HG02884 (cell line): ENCODE measurements around the gene PWWP2A.

ENCODE experiments used
- ATAC-seq: cut with Tn5 transposase; IDR thresholded peaks from one replicate; pipeline ENCODE4 v1.9.1; 2021; ENCODE audit warnings: mild to moderate bottlenecking, moderate library complexity; ENCODE audit not compliant: unreplicated experiment

The PWWP2A gene

DNA sequence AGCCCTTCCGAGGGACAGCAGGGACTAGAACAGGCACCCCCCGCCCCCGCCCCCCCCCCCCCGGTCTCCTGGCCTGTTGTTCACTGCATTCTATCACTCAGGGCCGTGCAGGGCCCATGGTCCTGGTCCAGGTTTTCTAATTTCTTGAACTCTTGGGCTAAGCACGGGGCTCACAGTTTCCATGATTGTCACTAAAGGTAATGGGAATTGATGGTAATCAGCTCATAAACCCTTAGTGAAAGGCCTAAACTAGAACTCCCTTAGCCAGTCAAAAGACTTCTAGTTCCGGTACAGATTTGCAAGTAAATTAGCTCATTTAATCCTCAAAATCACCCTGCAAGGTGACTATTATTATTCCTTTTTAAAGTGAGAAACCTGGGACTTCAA is 14.7 kb upstream of the PWWP2A start:
- no peak for ATAC-seq

DNA sequence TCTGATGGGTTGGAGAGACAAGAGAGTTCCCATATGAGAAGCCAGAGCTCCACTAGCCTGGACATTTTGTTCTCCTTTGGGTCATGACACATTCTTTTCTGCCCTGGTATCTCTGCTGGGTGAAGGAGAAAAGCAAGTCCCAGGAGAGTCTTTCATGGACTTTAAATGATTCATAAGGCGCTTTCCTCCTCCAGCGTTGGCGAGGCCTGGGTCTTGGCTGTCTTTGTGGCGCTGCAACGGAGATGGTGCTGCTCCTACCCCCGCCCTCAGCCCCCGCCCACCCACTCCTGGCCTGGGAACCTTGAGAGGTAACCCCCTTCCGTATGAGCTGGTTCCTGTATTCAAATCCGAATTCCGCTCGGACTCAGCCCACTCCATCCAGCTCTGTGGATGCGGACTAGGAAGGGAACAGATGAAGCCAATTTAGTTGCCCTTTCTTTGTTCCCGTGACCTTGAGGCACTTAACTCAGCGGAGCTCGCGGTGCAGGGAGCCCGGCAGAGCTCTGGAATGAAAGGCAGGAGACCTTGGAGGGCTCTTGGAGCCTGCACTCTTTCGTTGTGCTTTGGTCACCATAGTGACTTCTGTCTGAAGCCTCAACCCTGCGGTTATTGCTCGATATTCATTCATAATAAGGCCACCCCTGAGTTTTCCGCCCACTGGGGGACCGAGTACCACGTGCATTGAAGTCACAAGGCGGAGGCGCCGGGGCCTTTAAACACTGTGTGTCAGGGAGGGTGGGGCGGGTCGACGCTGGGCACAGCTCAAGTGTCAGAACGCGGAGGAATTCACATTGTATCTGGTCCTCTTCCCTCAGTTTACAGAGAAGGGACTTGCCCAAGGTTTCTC is 14.0 kb upstream of the PWWP2A start:
- no peak for ATAC-seq

DNA sequence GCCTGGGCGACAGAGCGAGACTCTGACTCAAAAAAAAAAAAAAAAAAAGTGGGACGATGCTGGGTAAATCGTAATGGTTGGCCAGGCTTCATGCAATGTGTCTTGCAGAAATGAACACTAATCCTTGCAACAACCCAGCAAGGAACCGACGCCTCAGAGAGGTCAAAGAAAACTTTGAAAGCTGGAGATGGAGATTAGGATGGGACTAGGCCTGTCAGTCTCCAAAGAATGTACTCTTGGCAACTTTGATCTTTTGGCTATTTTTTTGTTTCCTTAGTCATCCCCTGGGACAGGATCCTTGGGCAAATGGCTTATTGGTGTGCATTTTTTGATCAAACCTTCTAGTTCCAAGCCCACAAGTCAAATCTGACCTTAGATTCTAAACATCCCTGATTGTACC is 10.6 kb upstream of the PWWP2A start:
- no peak for ATAC-seq

DNA sequence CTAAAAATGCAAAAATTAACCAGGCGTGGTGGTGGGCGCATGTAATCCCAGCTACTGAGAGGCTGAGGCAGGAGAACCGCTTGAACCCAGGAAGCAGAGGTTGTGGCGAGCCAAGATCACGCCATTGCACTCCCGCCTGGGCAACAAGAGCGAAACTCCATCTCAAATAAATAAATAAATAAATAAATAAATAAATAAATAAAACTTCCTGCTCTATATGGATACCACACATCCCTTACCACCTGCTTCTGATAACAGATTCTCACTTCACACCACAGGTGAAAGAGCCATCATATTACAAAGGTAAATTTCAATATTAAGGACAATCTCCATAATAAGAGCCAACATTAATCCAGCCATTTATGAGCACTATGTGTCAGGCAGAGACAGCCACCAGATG is 9.4 kb upstream of the PWWP2A start:
- no peak for ATAC-seq

DNA sequence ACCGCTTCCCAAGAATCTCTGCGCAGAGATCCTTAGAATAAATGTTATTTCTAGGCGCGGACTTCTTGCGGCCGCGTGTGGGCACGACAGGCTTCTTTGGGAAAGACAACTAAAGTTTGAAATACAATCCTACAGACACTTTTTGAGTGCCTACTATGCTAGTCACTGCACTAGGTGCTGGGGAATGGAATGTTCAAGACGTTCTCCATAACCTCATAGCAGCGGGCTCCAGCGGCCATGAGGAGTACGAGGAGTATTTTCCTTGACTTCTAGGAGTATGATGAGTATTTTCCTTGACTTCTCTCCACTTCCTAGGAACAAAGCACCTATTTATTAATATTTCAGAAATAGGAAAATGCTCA is 636 bp upstream of the PWWP2A start:
- peak; percentile 2 for ATAC-seq

DNA sequence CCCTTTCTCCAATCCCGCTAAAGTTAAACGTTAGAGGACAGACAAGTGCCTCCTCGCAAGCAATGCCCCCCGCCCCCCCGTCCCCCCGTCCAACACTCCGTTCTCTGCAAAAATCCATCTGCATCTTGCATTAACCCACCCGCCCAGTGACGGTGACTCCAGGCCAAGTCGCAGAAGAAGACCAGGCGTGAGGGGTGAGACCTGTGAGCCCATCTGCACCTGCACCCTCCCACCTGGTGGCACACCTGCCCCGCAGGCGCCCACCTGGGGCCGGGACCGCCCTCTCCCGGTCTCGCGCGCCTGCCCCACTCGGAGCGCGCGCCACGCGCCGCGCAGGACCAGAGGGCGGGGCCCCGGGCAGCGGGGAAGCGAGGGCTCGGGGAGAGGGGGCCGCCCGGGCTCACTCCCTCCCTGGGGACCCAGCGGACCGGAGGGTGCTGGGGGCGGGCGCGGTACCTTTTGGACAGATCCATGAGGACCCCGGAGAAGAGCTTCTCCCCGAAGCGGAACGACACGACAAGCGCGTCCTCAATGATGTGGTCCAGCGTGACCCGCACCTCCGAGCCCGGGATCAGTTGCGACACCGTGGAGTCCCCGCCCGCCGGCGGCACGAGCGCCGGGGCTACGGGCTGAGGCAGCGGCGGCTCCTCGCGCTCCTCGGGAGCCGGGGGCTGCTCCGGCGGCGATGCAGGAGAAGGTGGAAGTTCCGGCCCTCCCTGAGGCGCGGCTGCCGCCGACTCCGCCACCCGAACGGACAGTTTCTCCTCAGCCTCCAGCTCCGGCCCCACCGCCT is 705 bp downstream of the PWWP2A start:
- peak; percentile 16 for ATAC-seq

DNA sequence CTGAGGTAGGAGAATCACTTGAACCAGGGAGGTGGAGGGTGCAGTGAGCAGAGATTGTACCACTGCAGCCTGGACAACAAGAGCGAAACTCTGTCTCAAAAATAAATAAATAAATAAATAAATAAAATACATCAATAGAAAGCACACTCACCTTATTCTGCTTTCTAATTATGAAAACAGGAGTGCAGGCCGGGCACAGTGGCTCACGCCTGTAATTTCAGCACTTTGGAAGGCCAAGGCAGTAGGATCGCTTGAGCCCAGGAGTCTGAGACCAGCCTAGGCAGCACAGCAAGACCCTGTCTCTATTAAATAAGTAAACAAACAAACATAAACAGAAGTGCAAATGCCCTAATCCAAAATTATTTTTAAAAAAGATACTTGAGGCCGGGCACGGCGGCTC is 2.3 kb downstream of the PWWP2A start:
- no peak for ATAC-seq

DNA sequence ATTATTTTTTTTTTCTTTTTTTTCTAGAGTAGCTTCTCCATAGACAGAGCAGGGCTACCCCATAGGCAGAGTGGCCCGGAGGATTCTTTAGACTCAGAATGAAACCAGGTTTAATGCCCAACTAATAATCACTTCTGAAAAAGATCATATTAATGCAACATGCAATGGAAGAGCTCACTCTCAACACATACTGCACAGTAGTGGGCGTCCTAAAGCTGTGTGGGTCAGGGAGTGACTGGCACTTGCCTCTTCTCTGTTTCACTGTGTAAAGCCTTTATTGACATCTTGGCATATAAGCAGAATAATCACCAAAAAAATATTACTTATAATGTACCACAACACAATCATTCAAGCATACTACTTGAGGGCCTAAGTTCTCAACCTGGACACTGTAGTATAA is 11.1 kb downstream of the PWWP2A start:
- no peak for ATAC-seq

DNA sequence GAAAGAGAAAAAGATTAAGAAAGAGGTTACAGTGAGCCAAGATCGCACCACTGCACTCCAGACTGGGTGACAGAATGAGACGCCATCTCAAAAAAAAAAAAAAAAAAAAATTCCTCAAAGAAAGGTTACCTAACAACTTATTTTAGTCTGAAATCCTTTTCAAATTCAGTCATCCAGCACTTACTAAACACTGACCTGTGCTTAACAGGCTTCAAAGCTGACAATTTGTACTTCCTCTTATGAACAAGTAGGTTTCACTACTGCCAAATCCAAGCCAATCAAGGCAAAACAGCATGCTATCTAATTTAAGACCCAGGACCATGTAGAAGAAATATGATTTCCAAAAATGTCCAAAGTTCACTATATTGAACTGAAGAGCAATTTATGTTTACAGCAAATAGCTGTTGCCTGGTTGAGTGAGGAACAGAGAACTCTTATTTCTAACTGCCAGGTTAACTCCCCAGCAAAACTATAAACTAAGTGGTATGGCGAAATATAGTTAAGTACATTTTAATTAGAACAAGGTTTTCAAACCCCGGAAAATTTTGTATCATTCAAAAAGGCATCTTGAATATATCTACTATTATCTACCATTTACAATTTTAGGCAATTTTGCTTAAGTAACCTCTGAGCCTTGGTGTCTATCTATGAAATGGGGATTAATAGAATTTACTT is 13.4 kb downstream of the PWWP2A start:
- peak; percentile 88 for ATAC-seq

DNA sequence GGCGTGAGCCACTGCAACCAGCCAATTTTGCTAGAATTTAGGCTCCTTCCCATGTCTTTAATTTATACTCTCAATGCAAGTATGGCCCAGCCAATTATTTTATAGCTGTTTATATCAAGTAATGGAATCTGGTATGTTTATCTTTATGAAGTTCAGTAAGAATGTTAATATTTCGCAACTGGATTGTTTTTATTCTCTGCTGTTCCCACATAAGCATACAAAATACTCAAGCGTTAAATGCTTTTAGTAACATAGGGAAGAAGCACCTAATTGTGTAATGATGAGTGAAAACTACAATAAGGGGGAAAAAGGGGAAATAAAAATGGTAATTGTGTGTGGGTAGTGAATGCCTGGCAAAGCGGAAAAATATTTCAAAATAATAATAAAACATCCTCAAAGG is 21.3 kb downstream of the PWWP2A start:
- no peak for ATAC-seq

DNA sequence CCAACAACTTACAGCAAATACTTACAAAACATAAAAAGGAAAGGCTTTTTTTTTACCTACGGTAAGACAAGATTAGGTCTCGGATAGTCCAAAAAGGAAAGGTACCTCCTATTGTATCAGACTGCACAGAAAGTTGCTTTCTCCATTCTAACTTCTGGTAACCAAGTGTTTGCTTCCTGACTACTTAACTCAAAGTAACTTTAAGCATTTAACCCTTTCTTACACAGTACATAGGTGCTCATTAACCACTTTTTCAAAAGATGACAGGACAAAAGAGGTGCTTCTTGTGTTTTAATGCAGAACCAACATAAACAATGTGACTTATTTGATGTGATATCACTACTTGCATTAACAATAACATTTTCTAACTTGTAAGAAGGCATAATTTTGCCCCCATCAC is 23.1 kb downstream of the PWWP2A start:
- no peak for ATAC-seq

DNA sequence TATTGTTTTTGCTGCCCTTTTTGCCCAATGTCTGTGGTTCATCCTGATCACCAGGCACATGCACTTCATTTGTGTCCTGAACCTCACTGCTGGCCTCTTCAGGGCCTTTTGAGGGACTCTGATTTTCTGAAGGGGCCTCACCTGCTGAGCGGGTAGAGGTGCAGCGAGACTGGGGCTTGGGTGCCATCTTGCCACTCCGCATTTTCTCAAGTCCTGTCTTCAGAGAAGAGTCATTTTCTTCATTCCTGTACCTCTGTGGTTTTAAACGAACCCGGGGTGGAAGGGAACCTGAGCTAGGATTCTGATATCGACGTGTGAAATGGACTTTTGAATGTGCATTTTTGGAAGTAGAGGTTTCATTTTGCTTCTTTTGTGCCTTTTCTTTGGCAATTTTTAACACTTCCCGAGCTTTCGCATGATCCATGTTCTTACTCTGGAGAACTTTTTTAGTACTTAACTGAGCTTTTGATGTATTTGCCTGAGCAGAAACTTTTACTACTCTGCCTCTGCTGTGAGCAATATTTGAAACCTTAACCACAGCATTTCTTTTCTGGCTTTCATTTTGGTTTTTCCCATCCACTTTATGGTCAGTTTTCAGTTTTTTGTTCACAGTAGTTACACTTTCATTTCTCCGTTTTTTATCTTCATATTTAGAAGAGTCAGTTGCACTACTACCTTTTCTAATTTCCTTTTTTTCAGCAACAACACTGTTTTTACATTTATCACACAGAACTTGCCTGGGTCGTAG is 26.1 kb downstream of the PWWP2A start:
- ATAC-seq, result peak; percentile 66

DNA sequence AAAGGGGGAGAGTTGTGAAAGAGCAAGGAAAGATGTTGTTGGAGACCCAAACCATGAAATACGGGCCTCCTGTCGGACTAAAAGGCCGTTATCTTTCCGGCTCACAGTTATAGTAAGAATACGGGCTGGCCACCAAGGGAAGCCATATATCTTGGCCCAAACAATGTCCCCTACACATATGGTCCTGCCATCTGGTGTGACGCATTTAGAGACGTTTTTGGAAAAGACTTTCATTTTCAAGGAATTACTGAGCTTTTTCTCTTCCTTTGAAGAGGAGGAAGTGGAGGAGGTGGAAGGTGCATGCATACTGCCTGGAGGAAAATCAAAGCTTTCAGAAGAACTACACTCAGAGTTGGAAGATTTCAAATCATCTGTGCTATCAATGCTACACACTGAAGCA is 26.7 kb downstream of the PWWP2A start:
- ATAC-seq, result no peak

DNA sequence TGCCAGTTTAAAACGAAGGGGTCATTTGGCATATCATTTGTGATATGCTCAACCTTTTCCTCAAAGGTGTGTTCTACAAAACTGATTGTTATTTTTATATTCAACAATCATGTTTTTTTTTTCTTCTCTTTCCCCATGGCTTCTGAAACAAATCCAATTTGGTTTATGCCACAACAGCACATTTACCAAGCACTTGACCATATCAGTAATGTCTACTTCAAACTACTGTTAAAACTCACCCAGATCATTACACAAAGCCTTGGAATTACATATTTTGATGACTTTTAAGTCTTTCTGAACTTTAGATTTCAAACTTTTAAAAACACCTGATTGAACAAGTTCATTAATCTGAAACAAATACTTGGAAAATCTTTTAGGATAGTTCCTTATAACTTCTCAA is 29.2 kb downstream of the PWWP2A start:
- no peak for ATAC-seq

DNA sequence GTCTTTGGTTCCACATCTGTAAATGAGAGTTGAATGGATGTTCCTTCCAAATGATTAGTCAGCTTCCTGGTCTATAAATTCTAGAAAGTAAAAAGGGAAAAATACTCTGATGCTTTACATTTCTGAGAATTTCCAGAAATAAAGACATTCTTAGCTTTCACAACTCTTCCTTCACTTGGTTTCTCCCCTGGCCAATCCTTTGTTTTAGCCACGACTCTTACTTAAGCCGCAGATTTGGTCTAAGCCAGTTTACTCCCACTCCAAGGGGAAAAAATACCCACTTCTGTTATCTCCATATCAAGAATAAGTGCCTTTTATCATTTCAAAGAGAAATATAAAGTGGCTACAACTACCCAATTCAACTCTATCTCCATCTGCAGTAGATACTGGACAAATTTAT is 29.7 kb downstream of the PWWP2A start:
- no peak for ATAC-seq

DNA sequence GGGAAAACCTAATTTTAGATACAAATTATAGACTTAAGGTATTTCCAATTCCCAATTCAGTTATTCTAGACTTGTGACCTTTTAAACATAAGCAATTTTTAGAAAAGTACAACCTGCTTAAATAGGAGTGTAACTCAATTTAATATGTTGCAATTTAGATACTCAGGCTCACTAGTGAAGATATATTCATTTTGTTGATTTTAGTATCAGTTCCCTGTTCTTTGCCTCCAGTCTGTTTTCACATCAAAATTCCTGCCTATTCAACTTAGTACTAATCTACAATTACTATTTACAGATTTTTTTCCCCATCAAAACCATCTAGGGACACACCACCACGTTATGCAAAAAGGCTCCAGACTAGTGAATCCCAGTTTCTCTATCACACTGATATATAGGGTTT is 30.4 kb downstream of the PWWP2A start:
- no peak for ATAC-seq

DNA sequence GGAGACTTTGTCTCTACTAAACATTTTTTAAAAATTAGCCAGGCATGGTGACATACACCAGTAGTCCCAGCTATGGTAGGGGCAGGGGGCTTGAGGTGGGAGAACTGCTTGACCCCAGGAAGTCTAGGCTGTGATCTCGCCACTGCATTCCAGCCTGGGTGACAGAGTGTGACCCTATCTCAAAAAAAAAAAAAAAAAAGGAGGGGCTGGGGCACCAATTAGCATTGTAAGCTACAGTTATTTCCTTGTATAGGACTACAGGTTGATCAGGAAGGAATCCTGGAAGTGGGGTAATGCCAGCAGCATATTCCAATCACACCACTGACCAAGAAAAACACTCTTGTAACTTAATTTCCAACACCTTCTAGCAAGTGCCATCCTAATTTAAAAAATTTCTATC is 32.1 kb downstream of the PWWP2A start:
- ATAC-seq, result no peak

DNA sequence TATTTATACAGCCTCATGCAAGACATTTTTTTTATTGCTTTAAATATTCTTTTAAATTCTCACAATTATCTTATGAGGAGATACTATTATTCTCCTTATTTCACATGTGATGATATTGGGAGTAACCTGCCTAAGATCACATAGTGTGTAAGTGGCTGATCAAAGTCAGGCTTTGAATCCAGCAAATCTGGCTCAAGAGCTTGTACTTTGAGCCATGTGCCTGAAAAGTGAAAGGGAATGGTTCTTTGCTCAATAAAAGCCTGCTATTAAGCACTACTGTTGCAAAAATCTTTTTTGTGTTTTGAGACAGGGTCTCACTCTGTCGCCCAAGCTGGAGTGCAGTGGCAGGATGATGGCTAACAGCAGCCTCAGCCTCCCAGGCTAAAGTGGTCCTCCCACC is 35.1 kb downstream of the PWWP2A start:
- ATAC-seq, result no peak

DNA sequence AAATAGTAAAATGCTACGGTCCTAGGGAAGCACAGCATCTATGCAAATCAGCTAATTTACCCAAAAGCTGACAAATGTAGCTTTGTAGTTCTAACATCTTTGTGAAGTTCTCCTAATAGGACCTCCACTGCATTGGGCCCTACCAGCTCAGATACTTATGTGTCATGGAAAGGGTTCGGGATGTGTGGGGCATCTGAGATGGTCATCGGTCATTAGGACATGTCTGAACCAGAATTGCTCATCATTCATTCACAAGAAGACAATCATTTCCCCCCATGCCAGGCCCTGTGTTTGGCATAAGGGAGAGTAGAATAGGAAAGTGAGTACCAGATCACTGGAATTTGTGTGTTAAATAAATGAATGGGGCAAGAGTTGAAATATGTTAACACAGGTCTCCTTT is 35.7 kb downstream of the PWWP2A start:
- no peak for ATAC-seq

DNA sequence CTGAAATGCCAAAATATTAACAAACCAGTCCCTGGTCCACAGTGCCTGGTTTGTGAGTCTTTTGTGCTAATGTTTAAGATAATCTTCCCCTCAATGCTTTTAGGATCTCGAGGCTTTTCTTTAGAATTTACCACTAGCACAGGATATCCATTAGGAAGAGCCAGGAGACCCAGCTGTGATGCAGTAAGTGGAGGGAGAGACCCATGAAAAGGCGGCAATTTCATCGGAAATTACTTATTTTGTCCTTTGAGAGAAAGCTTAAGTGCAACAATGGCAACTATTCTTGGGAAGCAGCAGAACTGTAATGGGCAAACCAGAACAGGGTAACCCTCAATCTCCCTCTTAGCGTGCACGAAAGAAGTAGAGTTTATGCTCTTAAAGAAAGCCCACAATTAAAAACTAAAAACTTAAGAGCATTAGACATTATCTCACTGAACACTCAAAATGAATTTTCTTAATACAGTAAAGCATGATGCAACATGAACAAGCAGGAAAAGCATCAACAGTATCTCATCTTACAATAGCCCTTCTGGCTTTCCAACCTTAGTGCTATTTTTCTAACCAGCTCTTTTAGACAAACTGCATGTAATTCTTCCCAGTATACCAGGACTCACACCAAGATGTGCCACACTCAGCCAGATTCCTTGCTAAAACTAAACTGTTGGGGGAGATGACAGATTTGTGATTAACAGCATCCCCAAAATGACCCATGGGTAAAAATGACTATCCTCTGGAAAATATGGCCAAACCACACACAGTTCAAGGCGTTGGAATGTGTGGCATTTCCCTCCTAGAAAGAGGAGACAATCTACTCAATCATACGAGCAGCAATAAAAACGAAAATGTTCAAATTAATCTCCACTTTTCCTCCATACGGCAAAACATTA is 36.4 kb downstream of the PWWP2A start:
- no peak for ATAC-seq
